MM.1S (cell line): Measurements from ENCODE around the gene BTRC.

ENCODE experiments used
- CTCF ChIP-seq: fragments of 300-600 bp; sonication (generic); IDR thresholded peaks from 2 replicates; pipeline ENCODE4 v1.5.1; 2016; ENCODE audit warnings: antibody characterized with exemption, low read length, mixed read lengths
- EZH2phosphoT487 ChIP-seq: fragments of 300-600 bp; sonication (generic); IDR thresholded peaks from 2 replicates; pipeline ENCODE4 v1.6.1; 2018; ENCODE audit warnings: antibody characterized with exemption, low read length

GRCh38 chr10:101429423-101429822 is 75.5 kb downstream of the BTRC start:
- no peak for TF ChIP-seq CTCF
- TF ChIP-seq EZH2phosphoT487, result no peak
